Endothelial cell of umbilical vein (primary cell): ENCODE results near the gene ENAH.

Source experiments
- CTCF ChIP-seq, 2 donors: IDR thresholded peaks; 1 replicate in 1 of 2; 2 replicates in 1 of 2; pipeline ENCODE4 v1.5.1; 2011; ENCODE audit warnings: low read length in 2 of 2, mild to moderate bottlenecking in 2 of 2, moderate library complexity in 2 of 2, control low read depth in 1 of 2, inconsistent platforms in 1 of 2, low read depth in 1 of 2; ENCODE audit not compliant: insufficient read depth in 1 of 2; ENCODE audit errors: extremely low read depth in 1 of 2
- EZH2 ChIP-seq: IDR thresholded peaks from 2 replicates; pipeline ENCODE4 v1.6.1; 2012; ENCODE audit warnings: borderline replicate concordance, low read depth, mild to moderate bottlenecking, moderate library complexity, low read length, inconsistent platforms; ENCODE audit not compliant: severe bottlenecking
- FOS ChIP-seq: IDR thresholded peaks from 2 replicates; pipeline ENCODE4 v1.6.1; 2011; ENCODE audit warnings: mild to moderate bottlenecking, low read length, moderate library complexity, borderline replicate concordance; ENCODE audit not compliant: insufficient read depth
- GATA2 ChIP-seq: IDR thresholded peaks from 2 replicates; pipeline ENCODE4 v1.7.0; 2011; ENCODE audit warnings: low read depth, mild to moderate bottlenecking, moderate library complexity, mixed read lengths, low read length; ENCODE audit not compliant: insufficient read length, insufficient read depth
- JUN ChIP-seq: IDR thresholded peaks from 2 replicates; pipeline ENCODE4 v1.6.1; 2011; ENCODE audit warnings: borderline replicate concordance, low read depth; ENCODE audit not compliant: insufficient read length, insufficient read depth
- MYC ChIP-seq: IDR thresholded peaks from one replicate; pipeline ENCODE4 v1.6.1; 2011; ENCODE audit warnings: mild to moderate bottlenecking, low read depth, low read length
- POLR2A ChIP-seq: IDR thresholded peaks from 2 replicates; pipeline ENCODE4 v1.6.1; 2012; ENCODE audit warnings: low read depth, mild to moderate bottlenecking, control low read depth, low read length
- POLR2AphosphoS5 ChIP-seq: IDR thresholded peaks from 2 replicates; pipeline ENCODE4 v1.6.1; 2012; ENCODE audit warnings: low read depth, mild to moderate bottlenecking, control low read depth, low read length, moderate library complexity; ENCODE audit not compliant: insufficient read depth

- TF ChIP-seq CTCF (IDR thresholded peaks at IDR 0.05; ENCODE audit: extremely low read depth in 1 of 2, insufficient read depth in 1 of 2, low read depth in 1 of 2, low read length in 2 of 2) (peak; percentile 86), FOS (no peak), GATA2 (no peak), EZH2 (no peak), POLR2AphosphoS5 (no peak), POLR2A (no peak), MYC (no peak), JUN (no peak)
Observed at GRCh38 chr1:225480825-225481434, 172.0 kb downstream of the ENAH start.
